Fibroblast of mammary gland (primary cell): ENCODE results near the gene RPH3AL.

Source experiments
- DNase-seq: peaks from one replicate; pipeline ENCODE4 v3.0.0-alpha.2; 2010; ENCODE audit warnings: low read depth
- H3K4me3 ChIP-seq: 2 replicates; pipeline ENCODE4 v1.5.1; 2011; ENCODE audit warnings: low read depth, mild to moderate bottlenecking, low read length, moderate library complexity; ENCODE audit not compliant: control insufficient read depth
- CTCF ChIP-seq: conservative IDR thresholded peaks from 2 replicates; pipeline ENCODE4 v1.5.1; 2011; ENCODE audit warnings: low read depth, low read length, inconsistent platforms; ENCODE audit not compliant: control insufficient read depth, insufficient read depth

The RPH3AL gene

GRCh38 chr17:347309-347899 is 5.2 kb downstream of the RPH3AL start:
- no peak for DNase-seq
- no peak for TF ChIP-seq CTCF
- H3K4me3 ChIP-seq: no peak overlapping the region

GRCh38 chr17:345992-346785 is 6.4 kb downstream of the RPH3AL start:
- no peak for DNase-seq
- H3K4me3 ChIP-seq: no peak overlapping the region
- TF ChIP-seq CTCF: no peak

- TF ChIP-seq CTCF: no peak
- no peak for DNase-seq
- H3K4me3 ChIP-seq: no peak overlapping the region
Measured at GRCh38 chr17:345261-345660, 7.3 kb downstream of the RPH3AL start.

- TF ChIP-seq CTCF: no peak
- no peak for DNase-seq
- H3K4me3 ChIP-seq: no peak overlapping the region
Measured at GRCh38 chr17:343875-344752, 8.5 kb downstream of the RPH3AL start.

GRCh38 chr17:343211-343610 is 9.4 kb downstream of the RPH3AL start:
- no peak for TF ChIP-seq CTCF
- no peak for DNase-seq

GRCh38 chr17:340074-340473 is 12.5 kb downstream of the RPH3AL start:
- TF ChIP-seq CTCF: no peak
- H3K4me3 ChIP-seq: no peak overlapping the region
- no peak for DNase-seq

More at GRCh38 chr17:343211-343610, 9.4 kb downstream of the RPH3AL start:
- no peak overlapping the region for H3K4me3 ChIP-seq
